ENCODE results near the gene BNC2.
A peak's percentile ranks its signal among the peaks of the same experiment; 100 is the strongest.
"Not testable (repeated sequence)": the region's sequence is repeated elsewhere in the genome, so short reads cannot be mapped to it uniquely, and the experiment has no call there.

The BNC2 gene

DNA sequence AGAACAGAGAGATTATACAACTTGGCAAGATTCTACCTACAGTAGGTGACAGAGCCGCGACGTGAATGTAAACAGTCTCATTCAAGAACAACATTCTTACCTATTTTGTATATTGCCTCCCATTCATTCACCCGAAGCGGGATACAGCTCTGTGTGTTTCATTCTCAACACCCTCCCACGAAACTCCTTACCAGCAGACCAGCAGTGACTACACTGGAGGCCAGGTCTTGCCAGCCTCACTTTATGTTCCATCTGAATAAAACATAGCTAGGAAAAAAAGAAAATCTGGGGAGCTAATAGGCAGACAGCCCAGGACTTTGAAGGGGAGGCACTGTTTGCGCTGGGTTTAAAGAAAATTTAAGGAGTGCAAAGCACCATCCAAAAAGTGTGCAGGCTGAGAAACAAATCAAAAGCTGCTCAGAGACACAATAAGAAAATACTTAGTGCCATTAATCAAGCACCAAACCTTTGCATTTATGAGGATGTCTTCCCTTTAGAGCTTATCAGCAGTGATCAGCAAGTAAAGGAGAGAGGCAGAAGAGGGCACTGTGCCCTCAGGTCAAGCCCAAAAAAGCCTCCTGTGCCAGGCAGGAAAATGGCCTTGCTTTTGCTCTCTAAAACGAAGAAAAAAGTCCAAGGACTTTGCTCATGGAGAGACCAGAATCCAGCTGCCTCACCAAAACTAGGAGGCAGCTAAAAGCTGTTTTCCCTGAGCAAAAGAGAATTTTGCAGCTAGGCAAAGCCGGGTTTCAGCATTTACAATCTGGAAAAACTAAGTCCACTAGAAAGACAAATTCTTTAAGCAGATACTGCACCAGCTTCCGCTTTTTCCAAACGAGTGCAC, 295.1 kb downstream of the BNC2 start:
- no peak for DNase-seq

DNA sequence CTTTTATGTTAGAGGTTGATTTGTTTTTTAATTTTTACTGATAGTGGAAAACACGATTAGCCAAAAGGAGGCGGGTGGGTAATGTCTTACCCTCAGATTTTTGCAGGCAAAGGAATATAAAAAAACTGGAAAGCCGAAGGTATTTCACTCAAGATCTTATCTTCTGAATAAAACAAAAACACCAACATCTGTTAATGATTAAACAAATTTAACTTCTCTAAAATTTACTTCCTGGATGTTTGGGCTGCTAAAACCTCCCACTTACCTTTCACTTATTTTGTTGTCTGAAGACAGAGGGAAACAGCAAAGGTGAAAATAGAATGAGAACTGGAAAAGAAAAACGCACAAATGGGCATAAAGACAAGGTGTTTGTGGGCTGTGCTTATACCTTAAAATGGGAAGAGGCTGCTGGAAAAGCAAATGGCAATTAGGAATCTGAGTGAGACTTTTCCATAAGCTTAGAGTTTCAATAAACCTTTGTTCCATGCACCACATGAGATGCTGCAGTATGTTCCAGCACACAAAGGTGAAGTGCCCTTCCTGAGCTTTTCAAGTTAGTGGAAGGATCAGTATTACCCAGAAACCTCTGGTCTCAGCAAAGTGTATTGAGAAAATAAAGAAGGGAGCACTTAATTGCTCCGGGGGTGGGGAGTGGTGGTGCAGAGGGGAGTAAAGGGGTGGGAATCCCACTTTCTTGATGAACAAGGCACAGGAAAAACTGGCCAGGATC, 298.3 kb downstream of the BNC2 start:
- DNase-seq, result no peak

DNA sequence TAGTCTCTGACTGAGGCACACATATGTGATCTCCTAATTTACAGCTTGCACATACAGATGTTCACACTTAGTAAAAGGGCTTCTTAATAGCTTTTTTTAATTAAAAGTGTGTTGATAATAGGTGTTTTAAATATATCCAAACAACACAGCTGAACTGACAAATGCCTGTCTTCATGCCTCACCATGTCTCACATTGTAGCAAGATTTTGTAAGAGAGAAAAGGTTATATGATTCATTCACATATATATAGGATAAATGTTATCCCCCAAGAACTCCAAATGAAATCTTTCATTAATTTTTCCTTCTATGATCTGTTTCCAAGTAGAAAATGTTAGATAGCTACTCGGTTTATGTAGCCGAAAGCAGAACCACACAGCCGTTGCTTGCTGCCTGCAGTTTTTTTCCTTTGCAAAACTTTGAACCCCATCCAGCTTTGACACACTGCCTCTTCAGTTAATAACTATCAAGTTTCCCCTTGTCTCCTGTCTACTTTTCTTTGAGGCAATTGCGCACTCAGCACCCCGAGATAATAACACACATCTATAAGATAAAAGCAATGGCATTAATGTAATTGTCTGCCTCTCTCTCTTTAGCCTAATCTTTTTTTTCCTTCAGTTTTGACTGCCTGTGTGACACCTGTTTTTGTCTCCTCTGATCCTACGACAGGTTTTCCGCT, 299.2 kb downstream of the BNC2 start:
- DNase-seq, result no peak

DNA sequence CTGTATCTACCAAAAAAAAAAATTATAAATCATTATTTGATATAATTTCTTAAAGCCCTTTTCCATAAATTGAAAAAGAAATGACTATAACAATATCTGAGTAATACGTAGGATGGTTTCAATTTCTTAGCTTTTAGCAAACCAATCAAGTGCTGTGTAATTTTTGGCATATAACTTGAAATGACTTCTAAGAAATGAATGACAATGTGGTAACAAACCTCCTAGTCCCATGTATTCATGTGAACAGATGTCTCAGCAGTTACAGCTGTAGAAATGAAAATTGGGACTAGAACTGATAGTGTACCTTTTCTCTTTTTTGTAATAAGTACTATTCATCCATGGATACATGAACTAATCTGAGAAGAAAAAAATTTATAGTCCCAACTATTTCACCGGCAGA, 307.0 kb downstream of the BNC2 start:
- DNase-seq, result no peak

DNA sequence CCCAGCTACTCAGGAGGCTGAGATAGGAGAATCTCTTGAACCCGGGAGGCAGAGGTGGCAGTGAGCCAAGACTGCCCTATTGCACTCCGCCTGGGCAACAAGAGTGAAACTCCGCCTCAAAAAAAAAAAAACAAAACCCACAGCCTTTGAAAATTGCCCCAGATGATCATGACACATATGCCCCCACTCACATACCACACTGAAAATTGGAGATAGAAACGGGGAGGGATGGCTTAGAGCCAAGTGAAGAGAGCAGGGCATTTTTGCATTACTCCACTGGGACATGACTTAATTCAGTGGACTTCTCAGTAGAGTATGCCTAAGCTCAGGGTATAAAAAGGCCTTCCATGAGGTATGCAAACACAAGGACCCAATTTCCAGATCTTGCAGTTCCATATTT, 309.3 kb downstream of the BNC2 start:
- no peak for DNase-seq

DNA sequence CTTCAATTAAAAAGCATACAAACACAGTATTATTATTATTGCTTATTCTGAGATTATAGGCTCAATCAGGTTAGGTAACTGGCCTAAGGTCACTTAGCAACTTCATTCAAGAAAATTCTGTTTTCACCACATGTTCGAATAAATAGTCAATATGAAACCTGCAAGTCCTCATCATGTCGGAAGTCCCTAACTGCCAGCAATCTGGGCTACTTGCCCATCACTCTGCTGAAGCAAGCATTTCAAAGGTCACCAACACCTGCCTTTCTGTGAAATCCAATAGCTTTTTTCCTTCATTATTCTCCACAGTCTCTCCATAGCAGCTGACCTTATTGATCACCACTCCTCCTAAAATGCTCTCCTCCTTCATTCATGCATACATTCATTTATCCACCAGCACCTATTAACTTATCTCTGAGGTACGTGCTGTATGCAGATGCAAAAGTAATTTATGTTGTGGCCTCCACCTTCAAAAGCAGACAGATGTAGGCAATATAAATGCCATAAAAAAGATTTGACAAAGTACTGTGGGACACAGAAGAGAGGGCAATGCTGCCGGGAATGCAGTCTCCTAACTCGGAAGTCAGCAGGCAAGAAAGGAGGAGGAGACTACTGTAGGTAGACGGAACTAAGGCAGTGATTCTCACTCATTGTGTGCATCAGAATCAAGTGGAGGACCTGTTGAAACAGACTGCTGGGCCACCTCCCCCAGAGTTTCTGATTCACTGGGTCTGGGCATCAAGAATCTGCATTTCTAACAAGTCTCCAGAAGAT, 310.9 kb downstream of the BNC2 start:
- no peak for DNase-seq

DNA sequence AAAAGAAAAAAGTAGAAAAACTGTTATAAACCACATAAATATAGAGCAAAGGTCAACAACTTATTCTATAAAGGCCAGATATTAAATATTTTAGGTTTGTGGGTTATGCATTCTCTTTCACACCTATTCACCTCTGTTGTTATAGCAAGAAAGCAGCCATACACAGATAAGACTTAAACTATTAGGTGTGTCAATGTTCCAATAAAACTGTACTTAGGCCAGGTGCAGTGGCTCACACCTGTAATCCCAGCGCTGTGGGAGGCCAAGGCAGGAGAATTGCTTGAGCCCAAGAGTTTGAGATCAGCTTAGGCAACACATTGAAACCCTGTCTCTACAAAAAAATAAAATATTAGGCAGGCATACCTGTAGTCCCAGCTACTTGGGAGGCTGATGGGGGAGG, 314.7 kb downstream of the BNC2 start:
- no peak for DNase-seq

DNA sequence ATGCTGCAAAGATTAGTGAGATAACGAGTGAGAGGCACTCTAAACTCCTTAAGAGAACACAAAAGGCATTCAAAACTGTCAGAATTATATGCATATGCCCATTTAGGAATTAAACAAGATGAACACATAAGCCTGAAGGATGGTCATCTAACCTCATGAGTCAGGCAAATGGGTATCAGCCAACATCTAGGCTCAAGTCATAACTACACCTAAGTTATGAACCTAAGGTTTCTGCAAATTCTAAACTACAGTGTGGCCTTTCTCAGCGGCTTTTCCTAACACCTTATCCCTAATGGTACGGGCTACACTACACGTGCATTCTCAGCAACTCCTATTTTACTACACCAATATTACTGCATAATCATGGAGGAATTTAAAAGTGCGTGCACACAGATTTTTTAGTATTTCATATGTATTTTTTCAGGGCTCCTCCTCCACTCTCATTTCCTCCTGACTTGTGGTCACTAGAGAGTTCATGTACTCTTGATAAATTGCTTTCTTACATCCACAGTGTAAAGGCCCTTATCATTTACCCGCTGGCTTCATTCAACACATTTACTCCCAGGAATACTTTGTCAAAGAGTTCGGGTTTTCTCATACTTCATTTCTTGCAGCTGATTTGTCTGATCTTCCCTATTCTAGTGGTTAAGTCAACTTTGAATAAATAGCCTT, 316.5 kb downstream of the BNC2 start:
- no peak for DNase-seq

DNA sequence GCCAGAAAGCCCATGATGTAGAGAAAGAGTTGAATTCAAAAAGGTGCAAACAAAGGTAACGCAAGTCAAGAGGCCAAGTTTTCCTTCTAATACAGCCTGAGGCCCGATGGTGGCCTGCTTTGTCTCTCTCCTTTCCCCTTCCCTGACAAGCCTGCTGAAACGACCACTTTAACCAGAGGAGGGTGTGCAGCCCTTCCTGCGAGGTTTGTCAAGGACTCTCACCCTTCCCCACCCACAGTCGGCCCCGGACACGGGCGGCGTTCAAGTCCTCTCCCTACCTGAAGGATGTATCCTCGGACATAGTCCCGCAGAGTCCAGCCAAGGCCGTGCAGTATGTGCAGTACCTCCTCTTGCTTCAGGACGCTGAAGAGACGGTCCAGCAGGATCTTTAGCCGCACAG, 318.2 kb downstream of the BNC2 start:
- no peak for DNase-seq

DNA sequence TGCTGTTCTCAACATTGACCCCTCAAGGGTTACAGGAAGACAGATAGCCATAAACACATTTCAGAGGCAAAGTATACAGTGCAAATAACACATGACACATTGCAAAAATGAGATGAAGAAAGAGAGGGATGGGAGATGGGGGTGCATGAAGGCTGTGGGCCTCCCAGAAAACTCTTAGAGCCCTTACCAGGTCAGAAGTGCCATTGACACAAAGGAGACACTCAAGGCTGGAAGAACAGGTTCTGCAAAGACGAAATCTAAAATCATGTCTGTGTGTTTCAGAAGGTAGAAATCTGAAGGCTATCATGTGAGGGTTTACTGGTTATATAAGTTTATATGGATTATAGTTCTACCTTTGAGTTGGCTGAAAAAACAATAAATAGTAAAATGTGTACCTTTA, 318.8 kb downstream of the BNC2 start:
- peak; percentile 2 for DNase-seq

DNA sequence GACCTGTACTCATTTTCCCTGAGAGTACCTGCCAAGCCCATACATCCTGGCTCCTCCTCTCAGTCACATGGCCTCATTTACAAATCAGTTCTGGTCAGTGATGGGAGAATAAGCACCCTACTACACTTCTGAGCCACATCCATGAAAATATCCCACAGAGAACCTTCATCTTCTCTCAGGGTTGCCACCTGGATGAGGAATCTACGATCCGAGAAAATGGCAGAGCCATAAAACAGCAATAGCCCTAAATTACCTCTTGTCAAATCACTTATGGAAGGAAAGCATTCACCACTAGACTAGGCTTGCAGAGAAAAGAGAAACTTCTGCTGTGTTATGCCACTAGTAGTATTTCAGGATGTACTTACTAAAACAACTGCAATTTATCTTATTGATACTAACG, 324.8 kb downstream of the BNC2 start:
- no peak for DNase-seq

DNA sequence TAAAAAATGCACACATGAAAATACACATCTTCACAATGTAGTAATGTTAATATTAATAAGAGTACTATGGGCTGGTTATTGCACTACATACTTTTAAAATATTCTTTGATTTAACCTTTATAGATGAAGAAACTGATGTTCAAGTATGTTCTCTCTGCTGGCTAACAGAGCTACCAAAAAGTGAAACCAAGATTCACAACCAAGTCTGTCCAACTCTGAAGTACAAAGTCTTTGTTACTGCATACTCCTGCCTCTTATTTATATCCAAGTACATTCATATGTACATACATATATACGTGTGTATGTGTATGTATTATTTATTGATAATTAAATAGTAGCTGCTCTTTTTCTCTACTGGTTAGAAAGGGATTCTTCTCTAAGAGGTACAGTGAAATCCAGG, 325.6 kb downstream of the BNC2 start:
- no peak for DNase-seq

DNA sequence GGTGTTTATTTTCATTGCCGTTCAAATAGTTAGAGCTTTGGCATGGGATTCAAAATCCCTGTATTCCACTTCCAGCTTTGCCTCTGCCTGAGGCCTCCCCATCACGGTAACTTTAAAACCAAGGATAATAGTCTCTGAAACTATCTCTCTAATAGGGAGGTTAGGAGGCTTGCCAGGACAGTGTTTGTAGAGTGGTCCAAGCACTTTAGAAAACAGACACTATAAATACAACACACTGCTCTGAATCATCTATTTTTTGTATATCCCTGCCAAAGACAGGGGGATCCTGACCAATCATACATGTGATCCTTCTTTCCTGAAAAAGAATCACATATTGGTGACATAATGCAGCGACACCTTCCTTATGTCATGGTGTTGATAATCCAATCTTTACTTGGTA, 326.8 kb downstream of the BNC2 start:
- no peak for DNase-seq

DNA sequence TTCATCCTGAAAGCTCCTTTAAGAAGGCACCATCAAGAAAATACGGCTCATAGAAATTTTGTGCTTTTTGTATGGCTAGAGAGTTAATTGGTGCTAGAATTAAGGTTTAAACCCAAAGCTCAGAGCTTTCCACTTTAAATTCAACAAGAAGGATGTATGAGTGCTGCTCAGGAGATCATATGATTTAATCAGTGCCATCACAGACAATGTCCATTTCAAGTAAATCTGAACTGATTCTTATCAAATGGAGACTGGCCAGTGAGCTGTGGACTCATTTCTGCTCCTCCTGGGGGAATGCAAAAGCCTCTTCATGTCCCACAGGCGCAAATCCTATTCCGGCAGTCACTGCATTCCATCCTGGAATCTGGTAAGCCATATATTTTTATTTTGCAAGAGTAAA, 327.2 kb downstream of the BNC2 start:
- no peak for DNase-seq

DNA sequence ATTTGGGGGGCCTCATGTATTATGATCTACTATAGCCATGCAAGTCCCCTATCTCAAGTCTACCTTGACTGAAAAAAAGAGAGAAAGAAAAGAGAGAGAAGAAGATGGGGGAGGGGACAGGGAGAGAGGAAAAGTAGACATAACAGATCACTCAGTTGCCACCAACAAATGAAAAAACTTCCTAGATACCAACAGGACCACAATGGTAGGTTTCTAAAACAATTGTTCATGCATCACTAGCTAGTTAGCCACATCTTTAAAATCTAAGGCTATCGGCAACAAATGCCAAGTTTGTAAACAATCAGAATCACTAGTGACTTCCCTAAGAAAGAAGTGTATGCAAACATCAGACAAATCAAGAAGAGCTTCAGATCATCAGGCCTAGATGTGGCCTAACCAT, 328.2 kb downstream of the BNC2 start:
- no peak for DNase-seq

DNA sequence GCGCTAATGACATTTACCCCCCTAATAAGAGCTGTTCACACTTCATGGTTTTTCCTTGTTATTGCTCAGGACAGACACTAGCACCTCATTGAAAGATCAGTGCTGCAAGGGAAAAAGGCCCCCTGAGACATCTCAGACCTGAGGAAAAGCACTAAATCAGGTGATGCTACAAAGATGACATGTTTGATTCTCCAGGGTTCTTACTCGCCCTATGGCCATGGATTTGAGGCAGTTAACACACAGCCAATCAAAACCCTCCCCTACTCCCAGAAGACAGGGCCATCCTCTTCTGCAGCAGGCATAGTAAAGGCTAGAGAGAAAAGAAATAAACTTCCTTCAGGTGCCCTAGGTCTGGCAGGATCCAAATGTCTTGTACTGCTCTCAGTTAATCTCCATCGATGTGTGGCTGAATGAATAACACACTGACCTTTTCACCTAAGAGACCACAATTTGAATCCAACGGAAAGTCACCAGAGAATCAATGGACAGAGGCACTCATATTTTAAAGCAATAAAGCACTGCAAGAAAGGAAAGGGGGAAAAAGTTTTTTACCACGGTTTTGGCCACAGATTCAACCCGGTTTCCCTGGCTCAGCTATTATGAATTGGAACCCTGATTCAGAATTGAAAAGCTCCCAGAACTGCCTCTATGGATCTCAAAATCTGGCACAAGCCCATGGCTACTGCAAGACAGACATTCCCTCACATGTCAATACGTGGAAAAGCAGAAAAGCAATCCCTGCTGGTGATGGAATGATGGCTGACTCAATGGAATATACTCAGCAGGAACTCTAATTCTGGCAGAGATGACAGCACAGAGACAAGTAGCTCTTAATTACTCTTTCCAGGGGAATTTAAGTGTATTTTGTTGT, 329.5 kb downstream of the BNC2 start:
- DNase-seq, result no peak

DNA sequence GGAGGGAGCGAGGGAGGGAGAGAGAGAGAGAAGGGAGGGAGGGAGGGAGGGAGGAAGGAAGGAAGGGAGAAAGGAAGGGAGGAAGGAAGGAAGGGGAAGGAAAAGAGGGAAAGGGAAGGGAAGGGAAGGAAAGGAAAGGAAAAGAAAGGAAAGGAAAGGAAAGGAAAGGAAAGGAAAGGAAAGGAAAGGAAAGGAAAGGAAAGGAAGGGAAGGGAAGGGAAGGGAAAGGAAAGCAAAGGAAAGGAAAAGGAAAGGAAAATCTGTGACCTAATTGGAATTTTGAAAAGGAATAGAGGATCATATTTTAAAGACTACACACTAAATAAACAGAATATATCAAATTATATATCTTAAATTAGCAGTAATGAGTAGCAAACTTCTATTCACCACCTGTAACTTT, 330.8 kb downstream of the BNC2 start:
- not testable (repeated sequence) for DNase-seq

DNA sequence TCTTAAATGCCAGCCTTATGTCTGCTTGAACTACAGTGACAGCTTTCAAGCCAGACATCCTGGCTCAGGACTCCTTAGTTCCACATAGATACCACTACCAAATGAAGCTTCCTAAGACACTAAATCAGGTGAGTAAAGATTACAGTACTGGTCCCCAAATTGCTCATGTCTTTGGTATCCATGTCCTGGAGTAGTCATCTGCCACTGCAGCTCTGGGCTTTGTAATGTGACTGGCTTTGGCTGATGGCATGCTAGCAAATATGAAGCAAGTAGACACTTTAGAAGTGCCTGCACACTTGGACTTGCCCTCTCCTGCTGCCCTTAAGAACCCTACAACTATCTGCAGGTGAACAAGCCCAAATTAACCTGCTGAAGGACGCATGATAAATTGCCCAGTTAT, 334.9 kb downstream of the BNC2 start:
- DNase-seq, result no peak

DNA sequence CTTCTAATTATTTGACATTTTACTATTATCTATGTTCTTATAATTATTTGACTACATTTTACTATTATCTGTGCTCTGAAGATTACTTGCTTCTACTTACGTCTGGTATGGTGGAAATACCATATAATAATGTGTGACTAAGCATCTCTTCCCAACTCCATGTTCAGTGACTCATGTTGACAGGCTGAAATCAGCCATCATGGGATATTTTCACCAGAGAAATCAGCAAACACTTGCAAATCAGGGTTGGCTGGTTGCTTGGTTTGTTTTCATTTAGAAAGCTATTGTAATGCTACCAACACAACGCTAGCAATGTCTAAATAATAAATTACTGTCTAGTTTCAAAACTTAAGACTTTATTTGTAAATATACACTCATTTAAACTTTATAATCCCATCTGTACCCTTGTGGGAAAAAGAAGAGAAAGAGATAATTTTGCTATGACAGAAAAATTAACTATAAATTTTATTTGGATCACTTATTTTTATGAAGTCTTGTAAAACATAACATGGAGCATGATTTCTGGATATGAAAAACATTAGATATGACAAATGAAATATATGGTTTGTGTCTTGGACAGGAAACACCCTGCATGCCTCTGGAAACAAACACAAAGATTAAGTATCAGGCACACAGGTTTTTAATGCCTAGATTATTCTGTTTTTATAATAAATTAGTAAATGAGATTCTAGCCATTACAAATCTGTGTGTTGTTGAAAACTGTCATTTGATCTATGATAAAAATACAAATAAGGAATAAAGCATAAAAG, 337.6 kb downstream of the BNC2 start:
- no peak for DNase-seq

DNA sequence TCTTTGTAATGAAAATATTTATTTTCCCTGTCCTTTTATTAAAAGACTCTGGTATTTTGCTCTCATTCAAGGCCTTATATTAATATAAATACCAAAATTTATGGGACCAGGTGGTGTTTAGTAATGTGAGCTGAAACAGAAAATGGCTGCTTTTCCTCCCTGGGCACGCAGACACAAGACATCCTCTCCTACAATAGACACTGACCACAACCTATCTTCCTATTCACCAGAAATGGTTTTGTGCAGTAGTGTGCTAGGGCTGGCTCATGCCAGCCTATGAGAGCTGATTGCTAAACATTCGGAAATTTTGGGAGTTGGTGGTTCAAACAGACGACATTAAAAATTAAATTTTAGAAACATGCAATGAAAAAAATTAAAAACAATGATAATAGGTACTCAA, 338.2 kb downstream of the BNC2 start:
- no peak for DNase-seq

Data from DMS79 treated with DMSO at 0.1 percent for 48 hours (cell line).